ENCODE results near the gene HIF1A.
"Not testable (repeated sequence)": the region's sequence is repeated elsewhere in the genome, so short reads cannot be mapped to it uniquely, and the experiment has no call there.

Gene HIF1A

DNA sequence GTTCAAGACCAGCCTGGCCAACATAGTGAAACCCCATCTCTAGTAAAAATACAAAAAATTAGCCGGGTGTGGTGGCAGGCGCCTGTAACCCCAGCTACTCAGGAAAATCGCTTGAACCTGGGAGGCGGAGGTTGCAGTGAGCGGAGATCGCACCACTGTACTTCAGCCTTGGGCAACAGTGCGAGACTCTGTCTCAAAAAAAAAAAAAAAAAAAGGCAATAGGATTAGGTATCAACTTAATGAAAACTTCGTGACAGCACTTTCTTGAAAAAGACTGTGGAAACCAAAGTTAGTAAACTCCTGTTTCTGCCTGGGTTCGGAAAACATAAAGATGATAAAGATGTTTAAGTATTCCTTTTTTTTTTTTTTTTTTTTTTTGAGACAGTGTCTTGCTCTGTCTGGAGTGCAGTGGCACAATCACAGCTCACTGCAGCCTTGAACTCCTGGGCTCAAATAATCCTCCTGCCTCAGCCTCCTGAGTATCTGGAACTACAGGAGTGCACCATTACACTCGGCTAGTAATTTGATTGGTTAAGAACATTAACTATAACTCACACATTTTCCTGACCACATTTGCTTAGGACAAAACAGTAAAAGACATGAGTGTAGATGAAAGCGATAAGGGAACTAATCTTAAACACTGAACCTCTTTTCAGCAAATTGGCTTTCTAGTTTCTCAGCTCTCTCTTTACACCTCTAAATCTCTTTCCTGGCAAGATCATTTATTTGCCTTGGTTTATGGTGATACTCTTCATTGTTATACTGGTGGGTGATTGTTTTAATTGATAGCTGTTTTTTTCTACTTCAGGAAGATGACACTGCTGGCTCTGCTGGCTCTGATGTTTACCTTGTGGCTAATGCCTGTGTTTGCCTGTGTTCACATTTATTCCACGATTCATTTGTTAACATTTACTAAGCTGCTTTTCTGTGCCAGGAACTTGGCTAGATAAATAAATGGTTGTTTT, 15.8 kb downstream of the HIF1A start:
- no peak for DNase-seq

DNA sequence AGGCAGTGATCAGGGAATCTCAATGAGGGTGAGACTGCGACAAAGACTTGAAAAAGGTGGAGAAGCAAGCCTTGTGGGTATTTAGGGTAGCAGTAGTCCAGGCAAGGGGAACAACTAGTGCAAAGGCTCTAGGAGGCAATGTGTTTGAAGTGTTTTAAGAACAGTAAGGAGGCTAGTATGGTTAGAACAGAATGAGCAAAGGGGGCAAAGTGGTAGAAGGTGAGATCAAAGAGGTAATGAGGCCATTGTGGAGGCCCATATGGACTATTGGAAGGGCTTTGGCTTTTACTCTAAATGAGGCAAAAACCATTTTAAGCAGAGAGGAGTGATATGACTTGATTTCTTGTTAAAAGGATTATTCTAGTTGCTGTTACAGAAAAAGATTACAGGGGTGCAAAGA, 16.8 kb downstream of the HIF1A start:
- no peak for DNase-seq

DNA sequence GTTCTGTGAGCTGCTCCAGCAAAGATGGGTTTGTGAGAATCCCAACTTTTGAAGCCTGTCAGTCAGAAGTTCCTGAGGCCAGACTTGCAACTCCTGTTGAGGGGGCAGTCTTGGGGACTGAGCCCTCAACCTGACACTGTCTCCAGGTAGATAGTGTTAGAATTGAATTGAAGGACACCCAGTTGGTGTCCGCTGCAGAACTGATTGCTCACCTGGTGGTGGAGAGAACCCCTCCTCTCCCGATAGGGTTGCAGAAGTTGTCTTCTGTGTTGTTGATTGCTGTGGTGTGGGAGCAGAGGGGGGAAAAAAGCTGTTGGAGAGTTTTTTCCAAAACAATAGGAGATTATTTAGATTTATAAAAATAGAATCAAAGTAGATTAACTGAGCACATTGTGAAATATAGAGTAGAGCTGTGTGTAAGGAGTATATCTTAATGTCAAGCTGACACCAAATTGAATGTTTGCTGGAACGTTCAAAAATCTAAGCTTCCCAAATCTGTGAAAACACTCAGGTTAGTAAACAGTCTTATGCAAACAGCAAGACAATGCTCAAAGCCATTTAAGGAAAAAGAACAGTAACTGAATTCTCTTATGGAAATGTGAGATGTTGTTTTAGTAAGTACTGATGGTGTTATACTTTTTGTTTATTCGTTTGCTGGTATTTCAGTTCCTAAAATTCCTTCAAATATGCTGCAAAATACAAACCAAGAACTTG, 18.6 kb downstream of the HIF1A start:
- DNase-seq: no peak

DNA sequence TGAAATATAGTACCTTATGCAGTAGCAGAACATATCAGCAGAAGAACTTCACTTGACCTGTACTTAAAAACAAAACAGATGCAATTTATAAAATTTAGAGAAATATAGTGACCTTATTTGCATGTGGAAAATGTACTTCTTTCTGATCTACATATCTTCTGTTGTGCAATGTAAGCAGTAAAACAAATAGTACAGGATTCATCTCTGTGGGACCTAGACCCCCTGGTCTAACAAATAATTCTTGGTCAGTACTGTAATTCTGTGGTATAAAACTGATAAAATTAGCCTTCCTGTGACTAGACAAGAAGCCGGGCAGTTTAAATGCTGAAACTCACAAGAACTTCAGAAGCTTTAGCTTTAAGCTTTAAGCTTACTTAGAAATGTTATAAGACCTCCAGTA, 21.6 kb downstream of the HIF1A start:
- no peak for DNase-seq

DNA sequence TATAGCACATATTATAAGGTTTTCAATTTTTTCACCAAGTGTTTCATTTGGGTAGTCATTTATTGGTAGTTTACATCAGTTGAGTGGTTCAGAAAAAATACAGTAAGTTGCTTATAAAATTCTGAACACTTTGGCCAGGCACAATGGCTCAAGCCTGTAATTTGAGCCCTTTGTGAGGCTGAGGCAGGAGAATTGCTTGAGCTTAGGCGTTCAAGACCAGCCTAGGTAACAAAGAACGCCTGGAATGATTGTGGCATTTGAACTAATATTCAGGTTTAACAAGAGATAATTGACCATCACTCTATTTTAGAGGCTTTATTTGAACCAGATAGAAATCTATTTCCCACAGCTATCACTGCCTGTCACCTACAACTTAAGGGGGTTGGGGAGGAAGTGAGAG, 22.7 kb downstream of the HIF1A start:
- no peak for DNase-seq

DNA sequence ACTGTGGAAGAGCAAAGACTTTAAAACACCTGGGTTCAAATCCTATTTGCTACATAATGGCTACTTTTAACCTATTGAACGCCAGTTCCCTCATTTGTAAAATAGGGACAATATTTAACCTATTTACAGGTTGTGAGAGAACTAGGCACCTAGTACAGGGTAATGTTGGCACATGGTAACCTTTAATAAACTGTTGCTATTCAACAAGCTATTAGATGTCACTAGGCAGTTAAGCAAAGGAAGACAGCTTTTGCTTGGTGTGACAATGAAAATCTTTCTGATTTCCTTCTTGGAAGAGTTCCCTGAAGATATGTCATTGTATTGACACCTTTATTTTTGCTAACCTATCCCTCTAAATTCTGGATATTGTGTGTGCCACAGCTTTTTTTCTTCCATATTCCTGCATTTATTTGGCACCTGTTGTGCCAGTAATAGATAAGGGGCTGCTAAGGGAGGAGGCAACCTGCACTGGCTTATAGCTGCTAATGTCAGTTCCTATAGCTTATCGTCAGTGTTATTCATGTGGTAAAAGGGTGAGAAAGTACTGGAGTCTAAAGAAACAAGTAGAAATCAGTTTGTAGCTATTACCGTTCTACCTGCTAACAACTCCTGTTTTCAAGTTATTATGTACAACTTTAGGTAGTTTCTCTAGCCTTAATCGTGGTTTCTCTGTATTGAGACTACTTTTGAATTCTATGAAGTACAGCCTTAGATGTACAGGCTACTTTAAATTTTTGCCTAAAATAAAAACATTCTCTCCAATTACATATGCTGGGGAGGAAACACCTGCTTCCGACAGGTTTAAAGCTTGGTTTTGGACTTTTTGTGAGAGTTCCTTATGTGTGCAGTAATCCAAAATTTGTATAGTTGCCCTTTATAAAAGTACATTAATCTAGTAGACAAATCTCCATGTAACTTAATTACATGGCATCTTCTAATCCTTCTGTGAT, 24.3 kb downstream of the HIF1A start:
- no peak for DNase-seq

DNA sequence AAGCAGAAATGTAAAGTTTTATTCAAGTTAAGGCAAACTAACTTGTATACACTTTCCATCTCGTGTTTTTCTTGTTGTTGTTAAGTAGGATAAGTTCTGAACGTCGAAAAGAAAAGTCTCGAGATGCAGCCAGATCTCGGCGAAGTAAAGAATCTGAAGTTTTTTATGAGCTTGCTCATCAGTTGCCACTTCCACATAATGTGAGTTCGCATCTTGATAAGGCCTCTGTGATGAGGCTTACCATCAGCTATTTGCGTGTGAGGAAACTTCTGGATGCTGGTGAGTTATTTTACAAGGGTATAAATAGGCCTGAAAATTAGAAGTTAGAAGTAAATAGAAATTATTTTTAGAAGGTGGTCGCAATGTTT, 25.0 kb downstream of the HIF1A start:
- DNase-seq: no peak

DNA sequence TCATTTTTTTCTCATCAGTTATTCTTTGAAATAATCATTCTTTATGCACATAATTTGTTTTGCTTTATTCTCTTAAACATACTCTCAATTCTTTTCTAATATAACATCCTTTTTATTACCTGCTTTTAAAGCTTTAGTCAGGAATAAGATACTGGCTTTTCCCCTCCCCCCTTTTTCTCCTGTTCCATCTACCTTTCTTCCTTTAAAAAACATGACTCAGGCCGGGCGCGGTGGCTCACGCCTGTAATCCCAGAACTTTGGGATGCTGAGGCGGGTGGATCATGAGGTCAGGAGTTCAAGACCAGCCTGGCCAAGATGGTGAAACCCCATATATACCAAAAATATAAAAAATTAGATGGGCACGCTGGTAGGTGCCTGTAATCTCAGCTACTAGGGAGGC, 25.4 kb downstream of the HIF1A start:
- no peak for DNase-seq

GRCh38 chr14:61724133-61724532, 28.8 kb downstream of the HIF1A start:
- DNase-seq: no peak

GRCh38 chr14:61726778-61727658, 31.7 kb downstream of the HIF1A start:
- DNase-seq: no peak

GRCh38 chr14:61730756-61731373, 35.6 kb downstream of the HIF1A start:
- no peak for DNase-seq

DNA sequence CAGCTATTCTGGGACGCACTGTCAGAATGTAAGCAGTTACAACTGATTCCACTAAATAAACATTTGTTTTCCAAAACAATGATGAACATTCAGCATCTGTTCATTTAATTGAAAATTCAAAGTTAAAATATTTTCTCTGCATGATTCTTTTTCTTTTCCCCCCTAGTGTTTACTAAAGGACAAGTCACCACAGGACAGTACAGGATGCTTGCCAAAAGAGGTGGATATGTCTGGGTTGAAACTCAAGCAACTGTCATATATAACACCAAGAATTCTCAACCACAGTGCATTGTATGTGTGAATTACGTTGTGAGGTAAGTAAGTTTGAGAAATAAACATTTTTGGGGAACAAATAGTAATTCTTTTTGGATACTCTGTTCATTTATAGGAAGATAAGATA, 38.7 kb downstream of the HIF1A start:
- DNase-seq: no peak

DNA sequence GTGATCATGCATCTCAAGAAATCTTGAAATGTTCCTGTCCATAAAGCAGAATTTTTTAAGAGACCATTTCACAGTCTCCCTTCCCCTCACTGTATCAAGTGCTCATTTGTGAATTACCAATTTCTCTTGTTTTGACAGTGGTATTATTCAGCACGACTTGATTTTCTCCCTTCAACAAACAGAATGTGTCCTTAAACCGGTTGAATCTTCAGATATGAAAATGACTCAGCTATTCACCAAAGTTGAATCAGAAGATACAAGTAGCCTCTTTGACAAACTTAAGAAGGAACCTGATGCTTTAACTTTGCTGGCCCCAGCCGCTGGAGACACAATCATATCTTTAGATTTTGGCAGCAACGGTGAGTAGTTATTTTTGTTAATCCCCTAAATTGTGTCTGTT, 41.4 kb downstream of the HIF1A start:
- DNase-seq: no peak

- DNase-seq: no peak
Measured at GRCh38 chr14:61737915-61738314, 42.6 kb downstream of the HIF1A start.

GRCh38 chr14:61739133-61739532, 43.8 kb downstream of the HIF1A start:
- DNase-seq: no peak

DNA sequence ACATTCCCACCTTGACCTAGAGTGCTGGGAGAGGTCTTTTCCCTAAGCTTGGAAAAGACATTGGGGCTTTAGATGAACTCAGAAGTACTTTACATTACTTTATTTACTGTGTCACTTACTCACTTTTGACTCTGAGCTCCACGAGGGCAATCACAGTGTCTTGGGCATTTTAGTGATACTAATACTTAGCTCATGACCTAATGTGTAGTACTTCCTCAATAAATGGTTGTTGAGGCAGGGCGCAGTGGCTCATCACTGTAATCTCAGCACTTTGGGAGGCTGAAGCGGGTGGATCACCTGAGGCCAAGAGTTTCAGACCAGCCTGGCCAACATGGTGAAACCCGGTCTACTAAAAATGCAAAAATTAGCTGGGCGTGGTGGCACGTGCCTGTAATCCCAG, 47.1 kb downstream of the HIF1A start:
- no peak for DNase-seq

- DNase-seq: no peak
Measured at GRCh38 chr14:61744238-61744637, 48.9 kb downstream of the HIF1A start.

DNA sequence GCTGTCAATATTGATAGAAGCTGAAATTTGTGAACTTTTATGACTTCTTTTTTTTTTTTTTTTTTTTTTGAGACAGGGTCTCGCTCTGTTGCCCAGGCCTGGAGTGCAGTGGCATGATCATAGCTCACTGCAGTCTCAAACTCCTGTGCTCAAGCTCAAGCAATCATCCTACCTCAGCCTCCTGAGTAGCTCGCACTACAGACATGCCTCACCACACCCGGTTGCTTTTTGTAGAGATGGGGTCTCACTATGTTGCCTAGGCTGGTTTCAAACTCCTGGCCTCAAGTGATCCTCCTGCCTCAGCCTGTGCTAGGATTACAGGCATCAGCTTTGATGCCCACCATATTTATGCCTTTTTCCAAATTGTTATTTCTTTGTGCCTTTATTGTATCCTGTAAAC, 51.0 kb downstream of the HIF1A start:
- not testable (repeated sequence) for DNase-seq

GRCh38 chr14:61746881-61747280, 51.6 kb downstream of the HIF1A start:
- no peak for DNase-seq

DNA sequence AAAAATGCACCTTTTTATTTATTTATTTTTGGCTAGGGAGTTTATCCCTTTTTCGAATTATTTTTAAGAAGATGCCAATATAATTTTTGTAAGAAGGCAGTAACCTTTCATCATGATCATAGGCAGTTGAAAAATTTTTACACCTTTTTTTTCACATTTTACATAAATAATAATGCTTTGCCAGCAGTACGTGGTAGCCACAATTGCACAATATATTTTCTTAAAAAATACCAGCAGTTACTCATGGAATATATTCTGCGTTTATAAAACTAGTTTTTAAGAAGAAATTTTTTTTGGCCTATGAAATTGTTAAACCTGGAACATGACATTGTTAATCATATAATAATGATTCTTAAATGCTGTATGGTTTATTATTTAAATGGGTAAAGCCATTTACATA, 52.0 kb downstream of the HIF1A start:
- no peak for DNase-seq

DNA sequence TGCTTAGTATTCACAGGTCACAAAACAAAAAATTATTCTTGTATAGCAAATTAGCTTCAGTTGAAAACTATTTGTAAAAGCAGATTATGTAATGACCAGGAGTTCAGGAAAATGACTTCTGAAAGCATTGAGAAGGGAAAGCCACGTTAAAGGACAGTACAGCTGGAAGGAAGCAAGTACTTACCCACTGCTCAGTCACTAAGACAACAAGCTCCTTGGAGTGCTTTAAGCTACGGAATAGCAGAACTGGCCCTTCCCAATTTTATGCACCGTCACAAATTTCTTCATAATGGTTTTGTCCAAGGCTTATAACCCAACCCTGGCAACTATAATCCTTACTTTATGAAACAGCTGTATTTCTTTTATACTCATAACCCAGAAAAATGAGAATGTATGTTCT, 54.0 kb downstream of the HIF1A start:
- DNase-seq: no peak

- no peak for DNase-seq
Measured at GRCh38 chr14:61749867-61750266, 54.6 kb downstream of the HIF1A start.

Measured in stimulated activated naive CD4-positive, alpha-beta T cell treated with Interleukin-2 at 50 U/mL for 16 hours (primary cell).